Psoas muscle (tissue), 8 donors: ENCODE data around the gene MRPL54. TPM values are rescaled to one million over a fixed set of nuclear protein-coding genes. Genes with fewer than 3 reads are reported as not detected.

Experiments used
- ATAC-seq, 4 donors: fragments of 200-7000 bp; cut with Tn5 transposase; one replicate each; pipeline ENCODE4 v1.9.1; 2020; ENCODE audit warnings: moderate library complexity in 3 of 4, mild to moderate bottlenecking in 2 of 4
- DNase-seq, 2 donors: peaks; one replicate each; pipeline ENCODE4 v3.0.0-alpha.2; 2020
- H3K27ac ChIP-seq: fragments of 200-600 bp; one replicate; pipeline ENCODE4 v1.8.0; 2022
- H3K27me3 ChIP-seq, 3 donors: fragments of 200-600 bp in 1 of 3; one replicate each; pipeline versions ENCODE4 v1.6.1 to v1.8.0; 2013 to 2022; ENCODE audit warnings: low read length in 2 of 3, mild to moderate bottlenecking in 2 of 3, moderate library complexity in 1 of 3; ENCODE audit not compliant: insufficient read depth in 3 of 3
- H3K36me3 ChIP-seq, 2 donors: fragments of 200-600 bp in 1 of 2; one replicate each; pipeline versions ENCODE4 v1.6.1 to v1.8.0; 2013 to 2022; ENCODE audit warnings: low read depth in 1 of 2, mild to moderate bottlenecking in 1 of 2, moderate library complexity in 1 of 2; ENCODE audit not compliant: insufficient read depth in 1 of 2
- H3K4me1 ChIP-seq: fragments of 200-600 bp; one replicate; pipeline ENCODE4 v1.8.0; 2022
- H3K4me3 ChIP-seq: fragments of 200-600 bp; one replicate; pipeline ENCODE4 v1.8.0; 2022; ENCODE audit warnings: mild to moderate bottlenecking
- H3K9me3 ChIP-seq: fragments of 200-600 bp; one replicate; pipeline ENCODE4 v1.8.0; 2022
- WGBS, 3 donors: extraction: QIAGEN DNeasy Blood & Tissue Kit; methylation state at CpG; one replicate each; pipeline versions ENCODE4 v1.1.6 to v1.1.7; 2013; 5-methylcytosine and 5-hydroxymethylcytosine counted together
- intact Hi-C, 2 donors: fragments of 100-400 bp; cut with DNase I; formaldehyde crosslinking; loops; one replicate each; pipeline versions ENCODE4 v1.11.0 to v1.14.2; 2022
- polyA plus RNA-seq, 3 donors: library from polyadenylated mRNA; stranded (reverse); fragments of 200-250 nt; gene quantifications; one replicate each; pipeline ENCODE4 v1.2.3, GENCODE V29; 2013
- total RNA-seq, 4 donors: library from RNA; stranded (reverse); fragmentation: NEBNext Ultra II Directional in 2 of 4; extraction: Animal tissue kit (Norgen Biotek cat#: 25700) in 2 of 4; gene quantifications; one replicate each; pipeline versions ENCODE4 v1.2.1 to v1.2.4, GENCODE V29; 2021 to 2023
- TF ChIP-seq, protein P1 (sequence below): fragments of 200-600 bp; IDR thresholded peaks from one replicate; pipeline ENCODE4 v1.8.0; 2022; ENCODE audit warnings: antibody characterized with exemption
- donor health status: healthy with polysubstance abuse.
- donor health status: DM: no; HTN: no; CAD: no; lungs with moderate emphysema.
- donor health status: Bipolar disorder and iron deficiency.
- donor health status: healthy.
- donor health status: DM: yes; HTN: yes; CAD: no.
- donor health status: DM: no; HTN: no; CAD: no.
- donor health status: DM: no; HTN: no; CAD: no.
- donor health status: DM: yes; HTN: yes; CAD: no.

Gene MRPL54
- total and polyA plus RNA-seq, 7 donors, result 35.2 to 81.3 (median 51.6) TPM

DNA sequence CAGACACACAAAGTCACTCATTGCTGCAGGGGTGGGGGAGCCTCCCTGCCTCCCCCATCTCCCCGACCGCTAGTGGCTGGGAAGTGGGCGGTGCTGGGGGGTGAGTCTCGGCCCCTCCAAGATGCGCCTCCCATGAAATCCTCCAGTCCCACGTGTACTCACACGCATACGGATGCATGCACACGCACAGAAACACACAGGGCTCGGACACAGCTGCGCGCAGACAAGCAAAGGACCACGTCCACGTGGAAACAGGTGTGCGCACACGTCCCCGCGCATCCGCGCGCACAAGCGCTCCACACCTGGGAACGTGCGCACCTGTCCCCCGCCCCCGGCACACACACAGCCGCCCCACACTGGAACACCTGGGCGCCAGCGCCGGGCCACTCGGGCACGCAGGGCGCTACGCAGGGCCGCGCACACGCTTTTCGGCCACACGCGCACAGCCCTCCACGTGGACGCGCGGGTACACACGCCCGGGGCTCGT lies 23.0 kb downstream of the MRPL54 start:
- H3K9me3 ChIP-seq, result peaks cover 9% of the 10 kb centered on the region
- peak overlapping the region; percentile 18 for H3K4me3 ChIP-seq
- H3K27me3 ChIP-seq, result peaks cover 0 to 54% (median 20%) of the 10 kb centered on the region in 3 donors
- no peaks in the 10 kb centered on the region for H3K4me1 ChIP-seq
- TF ChIP-seq, protein P1, sequence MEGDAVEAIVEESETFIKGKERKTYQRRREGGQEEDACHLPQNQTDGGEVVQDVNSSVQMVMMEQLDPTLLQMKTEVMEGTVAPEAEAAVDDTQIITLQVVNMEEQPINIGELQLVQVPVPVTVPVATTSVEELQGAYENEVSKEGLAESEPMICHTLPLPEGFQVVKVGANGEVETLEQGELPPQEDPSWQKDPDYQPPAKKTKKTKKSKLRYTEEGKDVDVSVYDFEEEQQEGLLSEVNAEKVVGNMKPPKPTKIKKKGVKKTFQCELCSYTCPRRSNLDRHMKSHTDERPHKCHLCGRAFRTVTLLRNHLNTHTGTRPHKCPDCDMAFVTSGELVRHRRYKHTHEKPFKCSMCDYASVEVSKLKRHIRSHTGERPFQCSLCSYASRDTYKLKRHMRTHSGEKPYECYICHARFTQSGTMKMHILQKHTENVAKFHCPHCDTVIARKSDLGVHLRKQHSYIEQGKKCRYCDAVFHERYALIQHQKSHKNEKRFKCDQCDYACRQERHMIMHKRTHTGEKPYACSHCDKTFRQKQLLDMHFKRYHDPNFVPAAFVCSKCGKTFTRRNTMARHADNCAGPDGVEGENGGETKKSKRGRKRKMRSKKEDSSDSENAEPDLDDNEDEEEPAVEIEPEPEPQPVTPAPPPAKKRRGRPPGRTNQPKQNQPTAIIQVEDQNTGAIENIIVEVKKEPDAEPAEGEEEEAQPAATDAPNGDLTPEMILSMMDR, result no peak
- no peak for DNase-seq
- 0 to 2% (median 2%) methylated on average over 40 to 47 of the region's 47 CpGs for WGBS, 3 donors
- intact Hi-C loops, result no loop called here
- no peaks in the 10 kb centered on the region for H3K36me3 ChIP-seq
- ATAC-seq, result no peak
- no peak overlapping the region for H3K27ac ChIP-seq

- no peak for ATAC-seq
- Histone ChIP-seq H3K27me3 (peaks cover 0 to 55% (median 20%) of the 10 kb centered on the region in 3 donors), H3K36me3 (no peaks in the 10 kb centered on the region), H3K9me3 (peaks cover 4% of the 10 kb centered on the region), H3K27ac (no peak within 1 kb of the TSS), H3K4me1 (no peaks in the 10 kb centered on the region), H3K4me3 (peak within 1 kb of the TSS; percentile 18)
- TF ChIP-seq, protein P1, result no peak
- 5 to 7% (median 5%) methylated on average over 44 to 101 of the region's 101 CpGs for WGBS, 3 donors
- intact Hi-C loops, result no loop called here
- no peak for DNase-seq
Observed at GRCh38 chr19:3785938-3786824, 23.7 kb downstream of the MRPL54 start, which contains the start of gene MATK. Gene MATK (minus strand): TSS chr19:3786381. CDS start chr19:3785135, 1,246 bp downstream.

- ATAC-seq, result no peak
- 31 to 42% (median 38%) methylated on average over 15 to 16 of the region's 16 CpGs for WGBS, 3 donors
- intact Hi-C loops, result no loop called here
Observed at GRCh38 chr19:3788996-3789778, 26.7 kb downstream of the MRPL54 start.

DNA sequence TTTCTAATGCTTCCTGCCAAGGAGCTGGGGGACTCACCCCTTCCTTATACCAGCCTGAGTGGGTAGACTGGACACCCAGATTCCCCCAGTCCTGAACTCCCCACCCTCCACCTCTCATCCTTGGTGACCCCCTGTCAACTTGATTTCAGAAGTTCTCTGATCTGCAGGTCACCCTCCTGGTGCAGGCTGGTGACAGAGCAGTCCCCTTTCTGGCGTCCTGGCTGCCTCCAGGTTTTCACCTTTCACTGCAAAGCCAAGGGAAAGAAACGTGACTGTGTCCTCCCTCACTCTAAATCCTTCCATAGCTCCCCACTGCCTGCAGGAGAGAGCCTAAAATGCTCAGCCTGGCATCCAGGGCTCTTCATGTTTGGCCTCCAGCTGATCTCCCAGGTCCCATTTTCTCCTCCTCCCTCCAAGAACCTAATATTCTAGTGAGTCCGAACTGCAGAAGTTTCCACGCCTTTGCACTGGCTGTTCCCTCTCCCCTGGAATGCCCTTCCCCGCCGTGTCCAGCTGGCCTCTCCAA lies 27.8 kb downstream of the MRPL54 start:
- H3K4me1 ChIP-seq, result no peaks in the 10 kb centered on the region
- WGBS, 3 donors, result 65 to 76% (median 66%) methylated on average over 6 of the region's 6 CpGs
- no peak for ATAC-seq

More at GRCh38 chr19:3788996-3789778, 26.7 kb downstream of the MRPL54 start:
- no peak for DNase-seq
- Histone ChIP-seq H3K27me3 (peaks cover 0 to 41% (median 16%) of the 10 kb centered on the region in 3 donors), H3K36me3 (no peaks in the 10 kb centered on the region), H3K4me1 (no peaks in the 10 kb centered on the region), H3K4me3 (no peak overlapping the region), H3K9me3 (no peaks in the 10 kb centered on the region), H3K27ac (no peak overlapping the region)
- TF ChIP-seq, protein P1, result no peak

More for the DNA sequence above, 27.8 kb downstream of the MRPL54 start:
- no peak overlapping the region for H3K4me3 ChIP-seq
- peaks cover 0 to 32% (median 11%) of the 10 kb centered on the region in 3 donors for H3K27me3 ChIP-seq
- TF ChIP-seq, protein P1, result no peak
- H3K9me3 ChIP-seq, result no peaks in the 10 kb centered on the region
- H3K36me3 ChIP-seq, result no peaks in the 10 kb centered on the region
- DNase-seq, result no peak
- intact Hi-C loops, result no loop called here
- no peak overlapping the region for H3K27ac ChIP-seq
